K562 (cell line): Measurements from ENCODE around the gene EMID1.

Source experiments
- CTCF ChIP-seq, 3 experiments: IDR thresholded peaks in 2 of 3; conservative IDR thresholded peaks in 1 of 3; 2 replicates each; pipeline ENCODE4 v1.5.1; 2011 to 2012; ENCODE audit warnings: low read length in 3 of 3, mild to moderate bottlenecking in 3 of 3, control low read depth in 2 of 3, improper control_type of control experiment in 1 of 3, inconsistent platforms in 1 of 3, low read depth in 1 of 3, mixed read lengths in 1 of 3, moderate library complexity in 1 of 3; ENCODE audit not compliant: insufficient read depth in 2 of 3
- EZH2 ChIP-seq: IDR thresholded peaks from 2 replicates; pipeline ENCODE4 v1.6.1; 2012; ENCODE audit warnings: low read depth, mild to moderate bottlenecking, inconsistent platforms, low read length, borderline replicate concordance
- MEIS2 ChIP-seq: fragments of 450-650 bp; IDR thresholded peaks from 2 replicates; pipeline ENCODE4 v1.6.1; 2014; ENCODE audit warnings: mild to moderate bottlenecking; ENCODE audit not compliant: partially characterized antibody
- NR1H2 ChIP-seq: sonication (generic); formaldehyde crosslinking; IDR thresholded peaks from 2 replicates; pipeline ENCODE4 v1.4.0; 2020; ENCODE audit warnings: mild to moderate bottlenecking, missing genetic modification reagents
- POLR2AphosphoS5 ChIP-seq: IDR thresholded peaks from 2 replicates; pipeline ENCODE4 v1.6.1; 2011; ENCODE audit warnings: mild to moderate bottlenecking, low read depth, low read length, moderate library complexity; ENCODE audit not compliant: control insufficient read depth, insufficient read depth
- TRIM24 ChIP-seq, 2 experiments: fragments of 450-650 bp; IDR thresholded peaks; 2 replicates each; pipeline ENCODE4 v1.6.1; 2016
- ZNF197 ChIP-seq: fragments of 200-800 bp; sonication (Bioruptor generic); IDR thresholded peaks from 2 replicates; pipeline ENCODE4 v1.6.1; 2016; ENCODE audit warnings: low read depth, missing genetic modification characterization, missing compliant biosample characterization

GRCh38 chr22:29260031-29260560 is 54.4 kb downstream of the EMID1 start:
- TF ChIP-seq EZH2: no peak
- TF ChIP-seq NR1H2 (CRISPR knock-in tag): no peak
- TF ChIP-seq CTCF (IDR thresholded peaks at IDR 0.05 in 2 of 3, conservative IDR thresholded peaks at IDR 0.05 in 1 of 3; ENCODE audit: insufficient read depth in 2 of 3, low read depth in 1 of 3, low read length in 3 of 3): no peak
- TF ChIP-seq POLR2AphosphoS5: no peak
- no peak for TF ChIP-seq TRIM24 (IDR thresholded peaks at IDR 0.05)
- no peak for TF ChIP-seq ZNF197 (CRISPR knock-in tag)
- no peak for TF ChIP-seq MEIS2
